HepG2 (cell line): ENCODE data around the gene LRRN2. TPM values are rescaled to one million over a fixed set of nuclear protein-coding genes. Genes with fewer than 3 reads are reported as not detected.

Experiments used
- ATAC-seq: fragments of 200-7000 bp; cut with Tn5 transposase; 3 replicates; pipeline ENCODE4 v1.9.1; 2020; ENCODE audit warnings: mild to moderate bottlenecking, moderate library complexity
- BruUV-seq: library from RNA; stranded (reverse); fragments of 400-500 nt; replicated peaks from 2 replicates; lab custom pipeline; 2021; lab: Mats Ljungman, UMichigan
- CTCF ChIA-PET: fragments of 300-600 bp; formaldehyde crosslinking; extraction: SDS; loops from one replicate; lab custom pipeline; 2021; ENCODE audit warnings: low total read pairs, inconsistent platforms, low intra/inter-chr PET ratio; lab: Yijun Ruan, JAX
- POLR2A ChIA-PET: fragments of 350-600 bp; sonication (Branson Sonifier 250); formaldehyde crosslinking; loops from one replicate; lab custom pipeline; 2020; ENCODE audit warnings: antibody characterized with exemption, inconsistent platforms; lab: Yijun Ruan, JAX
- DNase-seq: peaks from one replicate; pipeline ENCODE4 v3.0.0-alpha.2; 2015; ENCODE audit warnings: low spot score
- FAIRE-seq: peaks from 3 replicates; lab custom pipeline; 2011; peaks lifted over from hg19 to GRCh38; lab: Jason Lieb, UNC
- H2AFZ ChIP-seq: one replicate; pipeline ENCODE4 v1.6.1; 2011; ENCODE audit warnings: low read length, inconsistent platforms
- H3K27ac ChIP-seq: fragments of 300-600 bp; 3 replicates; pipeline ENCODE4 v1.8.0; 2011; ENCODE audit warnings: mixed run types, mild to moderate bottlenecking, mixed read lengths, low read length, inconsistent platforms; ENCODE audit not compliant: insufficient read depth; ENCODE audit errors: extremely low read length
- H3K27me3 ChIP-seq, 2 experiments: fragments of 200-600 bp in 1 of 2; 2 replicates in 1 of 2; 3 replicates in 1 of 2; pipeline versions ENCODE4 v1.6.0 to v1.8.0; 2011; ENCODE audit warnings: low read length in 2 of 2, mild to moderate bottlenecking in 2 of 2, moderate library complexity in 2 of 2, inconsistent platforms in 1 of 2; ENCODE audit not compliant: insufficient read depth in 2 of 2, control insufficient read depth in 1 of 2
- H3K36me3 ChIP-seq, 2 experiments: fragments of 200-600 bp in 1 of 2; replicated peaks in 1 of 2; 2 replicates in 1 of 2; 3 replicates in 1 of 2; pipeline versions ENCODE4 v1.5.1 to v1.8.0; 2011; ENCODE audit warnings: low read length in 2 of 2, inconsistent platforms in 1 of 2; ENCODE audit not compliant: insufficient read depth in 2 of 2, control insufficient read depth in 1 of 2
- H3K4me1 ChIP-seq: 2 replicates; pipeline ENCODE4 v1.5.1; 2012; ENCODE audit warnings: low read length, inconsistent platforms; ENCODE audit not compliant: insufficient read depth
- H3K4me2 ChIP-seq: 2 replicates; pipeline ENCODE4 v1.6.0; 2011; ENCODE audit warnings: low read depth, low read length, inconsistent platforms
- H3K4me3 ChIP-seq, 3 experiments: fragments of 200-600 bp in 1 of 3; sonication (generic), shearing (Covaris generic) in 1 of 3; replicated peaks in 1 of 3; 2 replicates each; pipeline ENCODE4 v1.5.1; 2011 to 2016; ENCODE audit warnings: low read length in 3 of 3, inconsistent platforms in 2 of 3, low read depth in 2 of 3, mild to moderate bottlenecking in 2 of 3, control low read depth in 1 of 3, mixed read lengths in 1 of 3; ENCODE audit not compliant: insufficient read depth in 1 of 3
- H3K79me2 ChIP-seq: one replicate; pipeline ENCODE4 v1.6.1; 2011; ENCODE audit warnings: low read length, inconsistent platforms; ENCODE audit not compliant: insufficient read depth
- H3K9ac ChIP-seq: 2 replicates; pipeline ENCODE4 v1.6.0; 2011; ENCODE audit warnings: mild to moderate bottlenecking, low read depth, low read length, inconsistent platforms; ENCODE audit not compliant: insufficient read depth
- H3K9me3 ChIP-seq: 2 replicates; pipeline ENCODE4 v1.5.1; 2012; ENCODE audit warnings: mild to moderate bottlenecking, low read length
- H4K20me1 ChIP-seq: 2 replicates; pipeline ENCODE4 v1.6.0; 2011; ENCODE audit warnings: inconsistent platforms, mild to moderate bottlenecking, low read length, moderate library complexity; ENCODE audit not compliant: insufficient read depth
- CREB1 ChIP-seq, 2 experiments: fragments of 450-650 bp in 1 of 2; IDR thresholded peaks; 2 replicates each; pipeline ENCODE4 v1.6.1; 2016 to 2017; ENCODE audit warnings: control low read depth in 1 of 2, mild to moderate bottlenecking in 1 of 2, missing compliant biosample characterization in 1 of 2, missing genetic modification characterization in 1 of 2
- FIP1L1 ChIP-seq: fragments of 200-400 bp; formaldehyde crosslinking; IDR thresholded peaks from 2 replicates; pipeline ENCODE4 v1.6.1; 2018; ENCODE audit warnings: low read depth, mild to moderate bottlenecking, low read length, moderate library complexity, borderline replicate concordance; ENCODE audit not compliant: insufficient read depth
- KDM3A ChIP-seq: IDR thresholded peaks from 2 replicates; pipeline ENCODE4 v1.6.1; 2018; ENCODE audit warnings: low read depth, missing compliant biosample characterization
- KLF15 ChIP-seq: sonication (generic); formaldehyde crosslinking; IDR thresholded peaks from 2 replicates; pipeline ENCODE4 v1.8.1; 2023; ENCODE audit warnings: borderline replicate concordance, mild to moderate bottlenecking, inconsistent platforms, missing genetic modification reagents, mixed read lengths
- SRSF4 ChIP-seq: fragments of 200-400 bp; formaldehyde crosslinking; IDR thresholded peaks from one replicate; pipeline ENCODE4 v1.6.1; 2018; ENCODE audit warnings: mild to moderate bottlenecking, low read depth, low read length, moderate library complexity; ENCODE audit not compliant: poor library complexity, severe bottlenecking
- ZBTB21 ChIP-seq: sonication (generic); formaldehyde crosslinking; IDR thresholded peaks from 2 replicates; pipeline ENCODE4 v1.4.0; 2020; ENCODE audit warnings: missing genetic modification reagents
- ZHX1 ChIP-seq: sonication (generic); formaldehyde crosslinking; IDR thresholded peaks from 2 replicates; pipeline ENCODE4 v1.8.1; 2022; ENCODE audit warnings: low read depth, mild to moderate bottlenecking, missing genetic modification reagents
- ZNF205 ChIP-seq: IDR thresholded peaks from 2 replicates; pipeline ENCODE4 v1.6.1; 2018; ENCODE audit warnings: missing biosample characterization, missing genetic modification reagents
- ZNF367 ChIP-seq: sonication (generic); formaldehyde crosslinking; IDR thresholded peaks from 2 replicates; pipeline ENCODE4 v1.4.0; 2020; ENCODE audit warnings: missing genetic modification reagents, borderline replicate concordance
- WGBS: methylation state at CpG from one replicate; pipeline ENCODE4 v1.1.6; 2017; ENCODE audit warnings: low lambda C conversion rate; 5-methylcytosine and 5-hydroxymethylcytosine counted together
- in situ Hi-C: cut with HindIII; loops from 2 replicates; pipeline ENCODE4 v1.10.0; 2017; ENCODE audit warnings: low pct_unique_long_range_greater_than_20kb; ENCODE audit not compliant: extremely low pct_ligation_motif_present
- intact Hi-C: fragments of 100-400 bp; cut with micrococcal nuclease; formaldehyde crosslinking; loops from one replicate; pipeline ENCODE4 v1.10.0; 2022; ENCODE audit not compliant: unreplicated experiment
- polyA plus RNA-seq, 8 experiments: library from polyadenylated mRNA; depleted of rRNA in 3 of 8; stranded (reverse) in 7 of 8; unstranded in 1 of 8; fragments of >200 nt; fragmentation: Illumina TruSeq in 4 of 8; extraction: Trizol in 4 of 8; gene quantifications; 2 replicates each; pipeline versions ENCODE4 v1.2.1 to v1.2.3, GENCODE V29; 2011 to 2016; ENCODE audit warnings: low read depth in 4 of 8, missing spikeins in 1 of 8, mixed read lengths in 1 of 8; ENCODE audit not compliant: insufficient read depth in 1 of 8
- total RNA-seq, 5 experiments: library from RNA; depleted of rRNA; stranded (reverse); fragments of >200 nt; fragmentation: Illumina TruSeq; extraction: Trizol; gene quantifications; 2 replicates each; pipeline ENCODE4 v1.2.3, GENCODE V29; 2016; ENCODE audit warnings: low read depth in 1 of 5
- TF ChIP-seq, protein P1 (sequence below): sonication (generic); formaldehyde crosslinking; IDR thresholded peaks from 2 replicates; pipeline ENCODE4 v1.4.0; 2020; ENCODE audit warnings: low read depth, missing genetic modification reagents

The LRRN2 gene
- total and polyA plus RNA-seq, 2 of the 13 experiments (the other 11 are each of a cell fraction or from before 2014, with no cell fraction given): not detected

DNA sequence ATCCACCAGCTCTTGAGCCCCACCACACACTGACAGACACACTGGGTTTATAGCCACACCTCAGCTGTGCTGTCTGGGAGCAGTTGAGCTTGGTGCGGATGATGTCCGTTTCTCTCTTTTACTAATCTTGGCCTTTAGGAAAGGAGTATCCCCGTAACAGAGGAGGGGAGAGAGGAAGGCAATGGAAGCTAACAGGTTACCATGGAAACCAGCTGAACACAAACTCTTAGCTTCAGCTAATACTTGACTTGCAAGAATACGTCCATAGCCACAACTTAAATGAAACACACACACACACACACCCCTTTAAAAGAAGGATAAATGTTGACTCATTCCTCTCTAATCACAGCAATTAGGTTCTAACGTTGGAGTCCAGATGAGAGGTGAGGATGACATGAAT, 28.0 kb upstream of the LRRN2 start (continued):
- TF ChIP-seq ZHX1 (CRISPR knock-in tag) (no peak), SRSF4 (no peak)

- Histone ChIP-seq H3K36me3 (no peaks in the 10 kb centered on the region), H3K4me2 (no peak overlapping the region), H3K27me3 (peaks cover 0 to 7% of the 10 kb centered on the region in 2 experiments; a peak in 3 of 5 replicates), H3K4me1 (peaks cover 27% of the 10 kb centered on the region), H3K9ac (no peak overlapping the region), H4K20me1 (no peaks in the 10 kb centered on the region), H3K79me2 (no peaks in the 10 kb centered on the region), H3K27ac (no peak overlapping the region), H2AFZ (no peak overlapping the region), H3K4me3 (no peak overlapping the region), H3K9me3 (no peaks in the 10 kb centered on the region)
- CTCF ChIA-PET: no interaction called here
- DNase-seq (no peak), FAIRE-seq (no peak), ATAC-seq (no peak)
- POLR2A ChIA-PET: no interaction called here
- 50% methylated on average over 4 of the region's 4 CpGs for WGBS
- no peak for TF ChIP-seq KLF15 (CRISPR knock-in tag)
- no peak for TF ChIP-seq ZNF205 (CRISPR knock-in tag)
- no peak for TF ChIP-seq ZBTB21 (CRISPR knock-in tag)
- TF ChIP-seq CREB1 (IDR thresholded peaks at IDR 0.05): no peak
- TF ChIP-seq CREB1 (CRISPR knock-in tag; IDR thresholded peaks at IDR 0.05): no peak
- no peak for TF ChIP-seq FIP1L1
- TF ChIP-seq, protein P1, sequence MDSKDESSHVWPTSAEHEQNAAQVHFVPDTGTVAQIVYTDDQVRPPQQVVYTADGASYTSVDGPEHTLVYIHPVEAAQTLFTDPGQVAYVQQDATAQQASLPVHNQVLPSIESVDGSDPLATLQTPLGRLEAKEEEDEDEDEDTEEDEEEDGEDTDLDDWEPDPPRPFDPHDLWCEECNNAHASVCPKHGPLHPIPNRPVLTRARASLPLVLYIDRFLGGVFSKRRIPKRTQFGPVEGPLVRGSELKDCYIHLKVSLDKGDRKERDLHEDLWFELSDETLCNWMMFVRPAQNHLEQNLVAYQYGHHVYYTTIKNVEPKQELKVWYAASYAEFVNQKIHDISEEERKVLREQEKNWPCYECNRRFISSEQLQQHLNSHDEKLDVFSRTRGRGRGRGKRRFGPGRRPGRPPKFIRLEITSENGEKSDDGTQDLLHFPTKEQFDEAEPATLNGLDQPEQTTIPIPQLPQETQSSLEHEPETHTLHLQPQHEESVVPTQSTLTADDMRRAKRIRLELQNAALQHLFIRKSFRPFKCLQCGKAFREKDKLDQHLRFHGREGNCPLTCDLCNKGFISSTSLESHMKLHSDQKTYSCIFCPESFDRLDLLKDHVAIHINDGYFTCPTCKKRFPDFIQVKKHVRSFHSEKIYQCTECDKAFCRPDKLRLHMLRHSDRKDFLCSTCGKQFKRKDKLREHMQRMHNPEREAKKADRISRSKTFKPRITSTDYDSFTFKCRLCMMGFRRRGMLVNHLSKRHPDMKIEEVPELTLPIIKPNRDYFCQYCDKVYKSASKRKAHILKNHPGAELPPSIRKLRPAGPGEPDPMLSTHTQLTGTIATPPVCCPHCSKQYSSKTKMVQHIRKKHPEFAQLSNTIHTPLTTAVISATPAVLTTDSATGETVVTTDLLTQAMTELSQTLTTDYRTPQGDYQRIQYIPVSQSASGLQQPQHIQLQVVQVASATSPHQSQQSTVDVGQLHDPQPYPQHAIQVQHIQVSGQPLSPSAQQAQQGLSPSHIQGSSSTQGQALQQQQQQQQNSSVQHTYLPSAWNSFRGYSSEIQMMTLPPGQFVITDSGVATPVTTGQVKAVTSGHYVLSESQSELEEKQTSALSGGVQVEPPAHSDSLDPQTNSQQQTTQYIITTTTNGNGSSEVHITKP (CRISPR knock-in tag): no peak
- no peak for TF ChIP-seq ZNF367 (CRISPR knock-in tag)
- TF ChIP-seq KDM3A (CRISPR knock-in tag): no peak
- intact Hi-C loops: no loop called here
- in situ Hi-C loops: no loop called here
- no TSS peak for BruUV-seq
Measured at GRCh38 chr1:204712708-204713430, 27.3 kb upstream of the LRRN2 start.
